ENCODE results near the gene PDIK1L.

- TF ChIP-seq CTCF (IDR thresholded peaks at IDR 0.05): no peak
- TF ChIP-seq EP300 (IDR thresholded peaks at IDR 0.05): no peak
- no peak for TF ChIP-seq POLR2AphosphoS5 (IDR thresholded peaks at IDR 0.05)
- TF ChIP-seq POLR2A (IDR thresholded peaks at IDR 0.05): no peak
Observed at GRCh38 chr1:26079960-26080814, 31.4 kb upstream of the PDIK1L start.
